PC-3 (cell line): ENCODE measurements around the gene GAS7.

Experiments
- CTCF ChIP-seq: fragments of 300-600 bp; sonication (generic); conservative IDR thresholded peaks from 2 replicates; pipeline ENCODE4 v1.5.1; 2017; ENCODE audit warnings: antibody characterized with exemption, low read depth, mild to moderate bottlenecking, low read length
- EZH2 ChIP-seq: fragments of 300-600 bp; sonication (generic); IDR thresholded peaks from one replicate; pipeline ENCODE4 v1.6.1; 2017; ENCODE audit warnings: antibody characterized with exemption, mild to moderate bottlenecking, low read length; ENCODE audit not compliant: unreplicated experiment
- EZH2phosphoT487 ChIP-seq: fragments of 300-600 bp; sonication (generic); IDR thresholded peaks from 2 replicates; pipeline ENCODE4 v1.6.1; 2018; ENCODE audit warnings: mild to moderate bottlenecking, antibody characterized with exemption, low read length, borderline replicate concordance

- TF ChIP-seq CTCF (no peak), EZH2phosphoT487 (no peak), EZH2 (no peak)
Observed at GRCh38 chr17:10156599-10156947, 41.8 kb downstream of the GAS7 start.
